ENCODE data around the gene ARMC3.
"Not testable (repeated sequence)": the region's sequence is repeated elsewhere in the genome, so short reads cannot be mapped to it uniquely, and the experiment has no call there.

The ARMC3 gene

DNA sequence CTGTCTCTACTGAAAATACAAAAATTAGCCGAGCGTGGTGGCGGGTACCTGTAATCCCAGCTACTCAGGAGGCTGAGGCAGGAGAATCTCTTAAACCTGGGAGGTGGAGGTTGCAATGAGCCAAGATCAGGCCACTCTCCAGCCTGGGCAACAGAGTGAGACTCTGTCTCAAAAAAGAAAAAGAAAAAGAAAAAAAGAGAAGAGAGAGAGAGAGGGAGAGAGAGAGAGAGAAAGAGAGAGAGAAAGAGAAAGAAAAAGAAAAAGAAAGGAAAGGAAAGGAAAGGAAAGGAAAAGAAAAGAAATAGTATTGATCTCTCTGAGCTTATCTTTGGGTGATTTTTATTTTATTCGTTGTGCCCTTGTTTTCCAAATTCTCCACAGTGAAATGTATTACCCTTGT, 1.2 kb downstream of the ARMC3 start:
- not testable (repeated sequence) for DNase-seq

DNA sequence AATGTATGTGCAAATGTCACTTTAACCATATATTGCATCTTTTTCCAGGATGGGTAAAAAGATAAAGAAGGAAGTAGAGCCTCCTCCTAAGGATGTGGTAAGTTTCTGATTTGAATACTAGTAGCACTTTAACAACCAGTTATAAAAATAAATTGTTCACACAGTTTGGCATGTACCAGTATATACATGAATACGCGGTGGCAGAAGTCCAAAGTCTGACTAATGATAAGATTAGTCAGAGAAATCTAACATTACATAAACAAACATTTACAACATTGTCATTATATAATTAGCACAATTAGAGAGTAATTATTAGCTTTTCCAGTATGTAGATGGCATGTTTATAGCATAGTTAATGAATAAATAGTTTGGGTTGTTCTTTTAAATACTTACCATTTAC, 4.1 kb downstream of the ARMC3 start:
- no peak for DNase-seq

DNA sequence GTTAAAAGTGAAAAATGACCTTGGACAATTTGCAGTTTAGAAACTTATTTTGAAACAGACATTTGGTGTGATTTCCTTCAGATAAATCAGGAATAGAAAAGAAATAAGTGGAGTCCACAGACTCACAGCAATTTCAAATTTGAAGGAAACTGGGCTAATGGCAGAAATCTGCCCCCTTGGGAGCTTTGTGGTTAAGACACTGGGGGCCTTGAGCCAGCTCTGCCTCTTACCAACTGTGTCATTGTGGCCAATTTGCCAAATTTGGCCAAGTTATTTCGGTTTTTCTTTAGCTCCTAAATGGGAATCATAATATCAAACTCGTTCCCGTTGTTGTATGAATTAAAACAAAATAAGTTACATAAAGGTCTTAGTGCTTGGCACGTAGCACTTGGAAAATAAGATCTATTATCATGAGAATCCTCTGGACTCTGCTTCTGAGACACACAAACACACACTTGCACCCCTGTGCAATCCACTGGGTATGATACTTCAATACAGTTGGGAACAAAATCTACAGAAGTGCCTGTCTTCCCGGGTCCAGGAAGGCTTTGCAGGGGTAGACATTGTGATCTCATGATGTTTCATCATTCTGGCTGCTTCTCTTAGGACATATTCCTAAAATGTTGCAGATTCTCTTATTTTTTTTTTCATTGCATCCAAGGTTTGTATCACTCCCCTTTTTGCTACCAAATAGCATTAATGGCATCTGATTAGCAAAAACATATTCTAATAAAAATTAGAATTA, 4.9 kb downstream of the ARMC3 start:
- no peak for DNase-seq

DNA sequence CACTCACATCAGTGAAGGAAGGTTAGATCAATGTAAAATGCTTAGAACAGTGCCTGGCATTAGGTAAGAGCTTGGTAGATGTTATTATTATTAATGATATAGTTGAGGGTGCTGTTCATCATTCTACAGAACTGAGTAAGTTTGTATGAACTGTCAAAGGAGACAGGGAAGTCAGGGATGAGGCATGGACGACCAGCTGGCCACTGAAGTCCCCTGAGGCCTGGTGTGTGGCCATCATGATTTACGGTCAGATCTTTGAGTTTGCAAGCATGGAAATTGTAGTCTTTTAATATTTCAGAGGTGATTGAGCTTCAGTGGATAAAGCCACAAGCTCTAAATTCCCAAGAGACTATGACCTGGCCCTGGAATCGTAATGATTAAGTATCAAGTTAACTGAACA, 6.9 kb downstream of the ARMC3 start:
- no peak for DNase-seq

DNA sequence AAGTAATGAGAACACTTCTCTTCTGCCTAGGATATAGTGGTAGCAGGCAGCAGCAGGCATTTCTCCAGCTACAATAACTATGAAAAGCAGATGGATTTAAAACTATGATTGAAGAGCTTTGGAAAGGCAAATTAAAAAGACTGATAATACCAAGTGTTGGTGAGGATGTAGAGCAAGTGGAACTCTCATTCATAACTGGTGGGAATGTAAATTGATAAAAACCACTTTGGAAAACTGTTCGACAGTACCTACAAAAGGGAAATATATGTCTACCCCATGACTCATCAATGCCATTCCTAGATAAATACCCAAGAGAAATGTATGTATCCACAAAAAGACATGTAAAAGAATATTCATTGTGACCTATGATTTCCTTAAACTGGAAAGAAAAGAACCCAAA, 14.6 kb downstream of the ARMC3 start:
- no peak for DNase-seq

DNA sequence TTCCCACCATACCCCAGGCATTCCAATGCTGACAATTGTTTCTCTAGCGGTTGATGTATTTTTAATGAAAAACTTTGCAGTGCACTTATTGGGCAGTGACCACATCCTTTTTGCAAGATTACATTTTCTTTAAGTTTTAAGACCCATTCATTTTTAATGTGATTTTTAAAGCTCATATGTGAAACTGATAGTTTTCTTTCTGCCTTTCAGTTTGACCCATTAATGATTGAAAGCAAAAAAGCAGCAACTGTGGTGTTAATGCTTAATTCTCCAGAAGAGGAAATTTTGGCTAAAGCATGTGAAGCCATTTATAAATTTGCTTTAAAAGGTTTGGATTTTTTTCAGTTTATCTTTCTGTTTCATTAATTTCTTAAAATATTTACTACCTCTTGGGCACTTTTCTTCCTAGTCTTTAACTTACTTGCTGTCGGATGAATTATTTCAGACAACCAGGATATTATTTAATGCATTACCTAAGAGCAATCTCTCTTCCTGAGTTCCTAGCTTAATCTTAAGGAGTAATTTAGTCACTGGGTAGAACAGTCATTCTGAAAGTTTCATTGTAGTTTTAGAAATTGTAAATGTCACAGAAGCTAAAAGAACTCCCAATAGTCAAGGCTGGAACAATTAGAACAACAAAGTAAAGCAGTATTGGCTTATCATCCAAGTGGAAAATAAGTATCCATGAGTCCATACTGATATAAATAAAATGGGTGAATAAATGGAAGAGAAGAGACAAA, 18.3 kb downstream of the ARMC3 start:
- no peak for DNase-seq

DNA sequence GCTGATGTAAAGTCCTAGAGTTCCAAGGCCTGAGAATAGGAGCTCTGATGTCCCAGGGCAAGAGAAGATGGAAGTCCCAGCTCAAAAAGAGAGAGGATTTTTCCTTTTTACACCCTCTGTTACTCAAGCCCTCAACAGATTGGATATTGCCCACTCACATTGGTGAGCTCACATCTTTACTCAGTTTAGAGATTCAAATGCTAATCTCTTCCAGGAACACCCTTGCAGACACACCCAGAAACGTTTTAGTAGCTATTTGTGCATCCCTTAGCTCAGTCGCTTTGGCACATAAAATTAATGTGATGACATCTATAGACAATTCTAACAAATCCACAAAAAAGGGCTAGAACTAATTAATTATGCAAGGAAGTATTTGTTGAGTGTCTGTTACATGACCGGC, 27.1 kb downstream of the ARMC3 start:
- DNase-seq = no peak

DNA sequence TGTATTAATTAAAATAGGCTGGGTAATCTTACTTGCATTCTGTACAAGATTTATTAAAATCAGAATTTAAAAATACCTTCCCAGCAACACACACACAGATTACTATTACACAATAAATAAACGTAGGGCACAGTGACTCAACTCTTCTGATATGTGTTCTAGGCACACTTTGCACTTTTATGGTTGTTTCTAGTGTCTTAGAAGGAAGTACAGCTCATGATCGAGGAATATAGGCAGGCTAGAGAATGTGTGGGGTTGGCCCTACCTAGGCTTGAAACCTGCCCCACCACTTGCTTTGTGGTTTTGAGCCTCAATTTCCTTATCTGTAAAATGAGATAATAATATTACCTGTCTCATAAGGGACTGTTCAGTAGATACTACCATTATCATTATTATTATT, 30.5 kb downstream of the ARMC3 start:
- no peak for DNase-seq

DNA sequence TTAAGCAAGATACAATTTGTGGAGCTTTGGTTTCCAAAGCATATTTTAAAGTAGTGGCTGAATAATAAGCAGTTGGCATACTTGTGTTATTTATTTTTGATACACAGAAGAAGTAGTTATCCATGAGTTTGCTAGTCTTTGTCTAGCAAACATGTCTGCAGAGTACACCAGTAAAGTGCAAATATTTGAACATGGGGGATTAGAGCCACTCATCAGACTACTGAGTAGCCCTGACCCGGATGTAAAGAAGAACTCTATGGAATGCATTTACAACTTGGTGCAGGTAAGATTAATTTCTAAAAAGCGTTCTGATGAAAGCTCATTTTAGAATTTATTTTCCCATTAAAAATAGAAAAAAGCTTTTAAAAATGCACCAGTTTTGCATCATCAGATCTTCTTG, 31.4 kb downstream of the ARMC3 start:
- DNase-seq = no peak

DNA sequence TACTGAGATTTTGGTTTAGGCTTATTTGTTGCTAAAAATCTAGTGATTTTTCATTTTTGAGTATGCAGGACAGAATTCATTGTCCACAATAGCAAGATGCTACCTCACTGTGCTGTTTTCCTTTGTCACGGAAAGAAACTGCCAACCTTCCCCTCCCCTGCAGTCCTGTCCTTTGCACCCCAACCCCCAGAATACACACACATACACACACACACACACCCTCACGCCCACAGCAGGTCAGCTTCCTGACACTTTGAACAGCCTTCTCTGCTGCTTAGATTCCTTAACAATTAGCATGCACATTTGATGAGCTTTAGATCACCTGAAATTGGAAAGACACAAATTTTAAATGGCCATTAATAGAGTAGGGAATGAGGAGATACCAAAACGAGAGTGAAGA, 32.1 kb downstream of the ARMC3 start:
- DNase-seq = no peak

DNA sequence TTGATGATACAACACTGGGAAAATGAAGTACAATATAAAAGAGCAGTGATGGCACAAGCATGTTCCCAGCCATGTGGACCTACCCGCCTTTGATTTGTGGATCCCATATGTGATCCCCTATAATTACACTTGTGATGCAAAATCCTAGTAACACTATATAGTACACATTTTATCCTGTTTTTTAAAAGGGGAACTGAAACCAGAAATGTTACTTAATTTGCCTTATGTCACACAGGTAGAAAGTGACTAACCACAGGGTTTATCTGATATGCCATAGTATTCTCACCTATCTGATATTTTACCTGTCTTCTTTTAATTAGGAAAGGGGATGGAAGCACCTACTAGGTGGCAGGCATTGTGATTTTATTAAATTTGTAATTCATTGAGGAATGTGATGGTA, 35.0 kb downstream of the ARMC3 start:
- no peak for DNase-seq

DNA sequence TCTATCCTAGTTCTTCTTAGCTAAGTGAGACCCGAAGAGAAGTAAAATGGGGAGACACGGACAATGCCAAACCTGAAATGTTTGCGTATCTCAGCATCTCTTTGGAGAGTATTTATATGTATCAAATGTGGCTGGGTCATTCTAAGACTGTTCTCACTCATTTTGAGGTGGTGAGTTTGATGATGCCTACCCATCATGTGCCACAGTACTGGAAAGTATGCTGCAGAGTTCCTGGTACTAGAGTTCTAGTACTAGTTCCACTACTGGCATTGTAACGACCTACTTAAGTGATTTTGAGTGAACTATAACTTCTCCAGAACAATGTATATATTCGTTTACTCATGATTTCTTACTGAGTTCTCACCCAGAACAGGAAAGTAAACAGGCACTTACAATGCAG, 41.9 kb downstream of the ARMC3 start:
- DNase-seq = no peak

DNA sequence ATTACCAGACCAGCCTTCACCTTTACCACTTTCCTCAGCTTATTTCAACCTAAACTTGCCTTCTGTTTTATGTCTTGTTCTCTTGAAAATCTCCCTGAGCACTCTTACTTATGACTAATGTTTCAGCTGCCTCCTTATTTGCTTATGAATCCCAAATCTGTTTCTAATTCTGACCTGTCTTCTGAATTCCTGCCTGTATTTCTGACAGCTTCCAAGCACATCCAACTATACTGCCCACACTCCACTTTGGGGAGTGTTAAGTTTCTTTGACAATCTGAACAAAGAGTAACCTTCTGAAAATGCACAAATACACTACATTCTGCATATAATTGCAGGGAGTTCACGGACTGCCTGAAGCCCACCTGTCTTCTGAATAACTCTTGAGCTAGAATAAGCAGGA, 48.7 kb downstream of the ARMC3 start:
- no peak for DNase-seq

DNA sequence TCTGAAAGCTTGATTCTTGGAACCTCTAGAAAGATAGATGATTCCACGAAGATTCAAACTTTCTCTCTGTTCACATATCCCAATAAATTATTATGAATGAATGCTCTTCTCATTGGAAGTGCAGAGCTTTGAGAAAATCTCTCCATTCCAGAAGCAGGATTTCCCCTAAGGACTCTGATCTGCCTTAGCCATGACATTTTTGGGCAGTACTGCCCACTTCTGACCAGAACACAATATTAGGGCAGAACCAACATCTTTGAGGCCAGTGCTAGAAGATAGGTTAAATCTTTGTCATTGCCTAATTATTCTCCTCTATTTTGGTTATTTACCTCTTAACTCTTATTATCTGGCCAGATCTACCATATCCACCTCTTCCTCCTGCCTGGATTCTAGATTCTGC, 49.9 kb downstream of the ARMC3 start:
- no peak for DNase-seq

DNA sequence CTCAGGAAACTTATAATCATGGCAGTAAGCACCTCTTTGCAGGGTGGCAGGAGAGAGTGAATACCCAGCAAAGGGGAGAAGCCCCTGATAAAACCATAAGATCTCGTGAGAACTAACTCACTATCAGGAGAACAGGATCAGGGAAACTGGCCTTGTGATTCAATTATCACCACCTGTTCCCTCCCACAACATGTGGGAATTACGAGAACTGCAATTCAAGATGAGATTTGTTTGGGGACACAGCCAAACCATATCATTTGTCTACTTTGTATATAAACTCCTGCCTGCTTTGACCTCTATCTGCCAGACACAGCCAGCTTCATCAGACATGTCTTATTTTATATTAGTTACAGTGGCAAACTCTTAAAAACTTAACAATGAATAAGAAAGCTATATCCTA, 50.4 kb downstream of the ARMC3 start:
- peak in 1 of 2 experiments; percentile 4 for DNase-seq

DNA sequence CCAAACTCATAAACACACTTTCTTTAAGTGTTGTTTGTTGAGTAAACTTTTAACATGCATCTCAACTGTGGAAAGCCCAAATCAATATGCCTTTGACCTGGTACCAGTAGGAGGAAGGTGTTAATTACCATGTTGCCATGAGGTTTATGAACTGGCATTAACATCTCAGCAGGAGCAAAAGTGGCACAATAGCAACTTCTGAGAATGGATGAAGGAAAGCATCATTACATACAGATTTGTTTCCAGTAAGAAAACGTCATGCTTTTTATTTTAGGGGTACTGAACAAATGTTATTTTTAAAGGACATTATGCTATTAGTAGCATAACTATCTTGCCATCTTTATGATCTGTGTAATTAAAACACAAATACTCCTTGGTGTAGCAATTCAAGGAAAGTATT, 51.1 kb downstream of the ARMC3 start:
- DNase-seq = no peak

DNA sequence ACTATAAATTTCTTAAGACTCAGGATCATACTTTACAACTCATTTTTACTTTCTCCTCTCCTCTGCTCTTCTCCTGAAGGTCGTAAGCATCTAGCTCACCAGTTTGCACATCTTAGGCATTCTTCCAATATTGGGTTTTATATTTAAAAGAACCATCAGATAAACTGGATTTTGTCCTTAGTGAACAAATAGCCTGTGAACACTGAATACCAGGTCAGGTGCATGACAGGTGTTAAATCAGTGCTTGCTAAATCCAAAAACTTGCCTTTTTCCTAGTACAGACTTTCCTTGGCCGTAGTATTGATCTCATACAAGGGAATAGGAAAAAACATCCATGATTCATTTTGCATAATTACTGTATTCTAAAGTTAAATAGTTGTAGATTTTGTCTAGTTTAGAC, 53.0 kb downstream of the ARMC3 start:
- DNase-seq = no peak

DNA sequence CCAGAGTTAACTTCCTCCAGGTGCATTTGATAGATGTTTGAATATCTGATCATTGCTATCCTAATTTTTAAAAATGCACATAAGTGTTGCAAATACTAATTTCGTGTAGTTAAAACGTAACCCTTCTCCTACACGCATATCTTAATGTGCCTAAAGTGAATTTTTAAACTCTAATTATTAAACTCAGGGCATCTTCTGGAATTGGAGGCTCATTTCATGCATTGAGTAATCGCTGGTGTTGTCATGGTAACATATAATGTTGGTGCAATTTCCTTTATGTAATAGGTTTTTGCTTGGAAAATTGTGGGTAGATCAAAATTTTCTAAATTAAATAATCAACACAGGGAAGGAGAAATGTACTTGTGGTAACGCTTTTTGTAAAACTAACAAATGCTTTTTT, 56.2 kb downstream of the ARMC3 start:
- no peak for DNase-seq

DNA sequence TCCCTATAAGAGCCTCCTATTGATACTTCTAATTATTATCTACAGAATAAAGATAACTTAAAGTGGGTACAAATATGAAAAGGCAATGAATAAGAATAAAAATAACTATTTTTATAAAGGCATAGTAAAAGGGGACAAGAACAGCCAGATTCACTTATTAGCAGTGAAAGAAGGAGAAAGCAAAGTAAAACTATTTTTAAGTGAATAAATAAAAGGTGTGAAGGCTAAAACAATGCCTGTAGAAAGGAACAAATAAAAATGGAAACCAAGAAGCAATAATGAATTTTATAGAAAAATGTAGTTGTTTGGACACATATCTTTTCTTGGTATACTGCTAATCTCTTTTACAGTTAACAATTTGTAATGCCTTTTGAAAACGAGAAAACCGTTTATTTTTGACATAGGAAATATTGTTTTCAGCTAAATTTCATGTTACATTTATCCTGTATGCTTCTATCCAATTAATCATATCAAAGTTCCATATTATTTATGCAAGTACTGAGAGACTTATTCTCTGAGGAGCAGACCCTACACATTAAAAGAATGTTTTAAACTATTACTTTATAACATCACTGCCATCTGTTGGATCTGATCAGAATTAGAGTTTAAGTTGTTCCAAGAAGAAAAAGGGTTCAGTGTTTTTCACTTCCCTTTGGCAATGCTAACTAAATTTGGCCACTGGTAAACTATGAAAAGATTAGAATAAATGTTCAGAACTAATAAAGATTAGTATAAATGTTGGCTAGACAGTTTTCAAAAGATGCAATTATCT, 59.1 kb downstream of the ARMC3 start:
- DNase-seq = peak in 1 of 2 experiments; percentile 15

DNA sequence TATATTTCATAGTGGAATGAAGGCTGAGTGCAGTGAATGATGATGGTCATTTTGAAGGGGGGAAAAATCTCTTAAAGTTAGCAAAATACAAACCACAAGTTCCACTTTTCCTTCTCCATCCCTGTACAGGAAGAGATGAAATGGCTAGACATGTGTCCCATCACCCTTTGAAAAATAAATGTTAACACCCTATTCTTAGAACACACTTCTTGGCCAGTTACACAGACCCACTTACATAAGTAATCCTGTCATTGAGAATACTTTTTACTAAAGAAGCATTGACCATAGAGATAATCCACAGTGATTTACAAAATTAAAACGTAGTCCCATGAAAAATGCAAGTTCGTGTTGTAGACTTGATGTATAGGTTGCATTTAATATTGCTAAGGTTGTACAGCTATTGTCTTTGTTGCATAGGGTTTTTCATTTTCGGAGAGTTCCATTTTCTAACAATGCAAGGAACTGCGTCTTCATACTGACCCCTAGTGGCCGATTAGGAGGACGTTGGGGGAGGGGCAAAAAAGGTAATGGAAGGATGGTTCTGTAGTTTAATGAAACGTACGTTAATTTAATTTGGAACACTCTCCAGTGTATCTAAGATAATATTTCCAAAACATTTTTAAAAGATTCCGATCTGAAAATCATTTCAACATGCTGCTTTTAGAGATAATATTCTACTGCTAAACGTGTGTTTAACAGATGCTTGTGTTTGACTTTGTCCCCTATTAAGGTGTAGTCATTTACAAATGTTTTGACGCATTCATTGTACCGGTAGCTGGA, 60.9 kb downstream of the ARMC3 start:
- peak; percentile 34 to 70 for DNase-seq

DNA sequence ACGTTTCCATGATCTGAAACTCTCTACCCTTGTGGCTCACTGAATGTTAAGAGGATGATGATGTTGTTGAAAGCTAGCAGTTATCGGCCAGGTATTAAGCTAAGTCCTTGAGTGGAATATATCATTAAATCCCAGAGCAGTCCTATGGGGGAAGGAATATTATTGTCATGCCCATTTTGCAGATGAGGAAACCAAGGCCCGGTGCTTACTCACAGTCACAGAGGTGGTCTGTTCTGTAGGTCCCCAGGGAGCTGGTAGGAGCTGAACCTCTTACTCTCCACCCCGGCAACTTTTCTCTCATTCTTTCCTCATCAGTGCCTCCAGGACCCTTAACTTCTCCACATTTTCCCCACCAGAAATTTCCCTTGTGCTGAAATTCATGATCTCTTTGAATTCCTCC, 62.6 kb downstream of the ARMC3 start:
- no peak for DNase-seq

DNA sequence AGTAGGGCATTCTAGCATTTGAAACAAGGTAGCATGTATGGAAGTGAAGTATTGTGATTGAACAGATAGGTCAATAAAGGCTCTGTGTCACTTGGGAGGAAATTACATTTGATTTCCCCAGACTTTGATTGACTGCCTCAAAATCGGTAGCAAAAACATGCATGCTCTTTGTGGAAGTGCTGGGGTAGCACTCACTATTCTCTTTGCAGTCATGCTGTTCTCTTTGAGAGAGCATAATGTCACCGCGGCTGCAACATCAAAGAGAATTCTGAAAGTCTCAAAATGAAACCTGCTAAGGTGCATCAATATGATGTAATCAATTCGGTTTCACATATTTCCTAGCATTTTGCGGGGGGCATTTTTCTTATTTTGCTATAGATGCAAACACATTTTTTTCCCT, 64.2 kb downstream of the ARMC3 start:
- peak in 1 of 2 experiments; percentile 8 for DNase-seq

DNA sequence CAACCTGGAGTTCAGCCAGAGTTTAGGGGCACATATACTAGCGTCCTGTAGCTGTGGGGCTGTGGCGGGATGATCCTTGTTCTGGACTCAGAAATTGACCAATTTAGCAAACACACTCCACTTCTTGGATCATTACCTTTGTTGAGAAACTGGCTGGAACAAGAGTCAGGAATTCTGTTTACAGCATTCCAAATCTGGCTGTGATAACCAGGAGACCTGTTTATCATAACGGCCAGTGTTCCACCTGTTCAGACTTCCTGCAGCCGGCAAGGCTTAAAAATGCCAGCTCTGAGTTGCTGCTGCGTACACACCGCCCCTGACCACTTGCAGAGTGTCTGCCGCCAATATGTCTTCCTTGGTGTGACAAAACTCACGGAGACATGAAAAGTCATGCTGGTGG, 64.8 kb downstream of the ARMC3 start:
- peak in 1 of 2 experiments; percentile 43 for DNase-seq

All from NCI-H526 (cell line).